ENCODE results near the gene DENND1B. TPM values are rescaled to one million over a fixed set of nuclear protein-coding genes. Genes with fewer than 3 reads are reported as not detected.

Gene DENND1B
- 6.9 and 11.0 TPM in 2 replicates for total RNA-seq

GRCh38 chr1:197775282-197776262 is at the start of gene DENND1B:
Gene DENND1B (minus strand): TSS chr1:197775480. CDS start chr1:197775155, 325 bp downstream.

Other genes with a start within 250 kb of the DENND1B start
- gene C1orf53, start 127.2 kb upstream of the DENND1B start, total RNA-seq, result 4.4 and 10.1 TPM in 2 replicates
- 0.28 and 0.58 TPM in 2 replicates for gene LHX9, start 141.9 kb upstream of the DENND1B start, total RNA-seq

Data from regular cardiac myocyte (primary cell).